ENCODE measurements around the gene PHACTR2. TPM values are rescaled to one million over a fixed set of nuclear protein-coding genes. Genes with fewer than 3 reads are reported as not detected.

Gene PHACTR2
- total and polyA plus RNA-seq, 2 of the 13 experiments (the other 11 are each of a cell fraction or from before 2014, with no cell fraction given) = 11.3 to 28.2 TPM

DNA sequence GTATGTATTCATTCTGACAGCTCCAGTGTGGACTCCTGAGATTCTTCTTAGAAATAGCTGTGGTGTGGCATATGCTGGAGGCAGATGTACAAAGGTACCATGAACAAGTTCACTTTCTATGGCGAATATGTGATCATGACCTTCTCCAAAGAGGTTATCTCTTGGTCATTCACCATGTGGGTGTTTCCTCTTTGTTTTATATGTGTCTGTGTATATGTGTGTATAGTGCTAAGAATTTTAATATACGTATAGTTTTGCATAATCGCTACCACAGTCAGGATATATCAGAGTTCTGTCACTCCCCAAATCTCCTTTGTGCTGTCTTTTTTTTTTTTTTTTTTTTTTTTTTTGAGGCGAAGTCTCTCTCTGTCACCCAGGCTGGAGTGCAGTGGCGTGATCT is 47.1 kb downstream of the PHACTR2 start (continued):
- TF ChIP-seq, protein P1, sequence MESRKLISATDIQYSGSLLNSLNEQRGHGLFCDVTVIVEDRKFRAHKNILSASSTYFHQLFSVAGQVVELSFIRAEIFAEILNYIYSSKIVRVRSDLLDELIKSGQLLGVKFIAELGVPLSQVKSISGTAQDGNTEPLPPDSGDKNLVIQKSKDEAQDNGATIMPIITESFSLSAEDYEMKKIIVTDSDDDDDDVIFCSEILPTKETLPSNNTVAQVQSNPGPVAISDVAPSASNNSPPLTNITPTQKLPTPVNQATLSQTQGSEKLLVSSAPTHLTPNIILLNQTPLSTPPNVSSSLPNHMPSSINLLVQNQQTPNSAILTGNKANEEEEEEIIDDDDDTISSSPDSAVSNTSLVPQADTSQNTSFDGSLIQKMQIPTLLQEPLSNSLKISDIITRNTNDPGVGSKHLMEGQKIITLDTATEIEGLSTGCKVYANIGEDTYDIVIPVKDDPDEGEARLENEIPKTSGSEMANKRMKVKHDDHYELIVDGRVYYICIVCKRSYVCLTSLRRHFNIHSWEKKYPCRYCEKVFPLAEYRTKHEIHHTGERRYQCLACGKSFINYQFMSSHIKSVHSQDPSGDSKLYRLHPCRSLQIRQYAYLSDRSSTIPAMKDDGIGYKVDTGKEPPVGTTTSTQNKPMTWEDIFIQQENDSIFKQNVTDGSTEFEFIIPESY (CRISPR knock-in tag; IDR thresholded peaks at IDR 0.05) = no peak
- no peak for TF ChIP-seq ZNF619 (CRISPR knock-in tag; IDR thresholded peaks at IDR 0.05)

DNA sequence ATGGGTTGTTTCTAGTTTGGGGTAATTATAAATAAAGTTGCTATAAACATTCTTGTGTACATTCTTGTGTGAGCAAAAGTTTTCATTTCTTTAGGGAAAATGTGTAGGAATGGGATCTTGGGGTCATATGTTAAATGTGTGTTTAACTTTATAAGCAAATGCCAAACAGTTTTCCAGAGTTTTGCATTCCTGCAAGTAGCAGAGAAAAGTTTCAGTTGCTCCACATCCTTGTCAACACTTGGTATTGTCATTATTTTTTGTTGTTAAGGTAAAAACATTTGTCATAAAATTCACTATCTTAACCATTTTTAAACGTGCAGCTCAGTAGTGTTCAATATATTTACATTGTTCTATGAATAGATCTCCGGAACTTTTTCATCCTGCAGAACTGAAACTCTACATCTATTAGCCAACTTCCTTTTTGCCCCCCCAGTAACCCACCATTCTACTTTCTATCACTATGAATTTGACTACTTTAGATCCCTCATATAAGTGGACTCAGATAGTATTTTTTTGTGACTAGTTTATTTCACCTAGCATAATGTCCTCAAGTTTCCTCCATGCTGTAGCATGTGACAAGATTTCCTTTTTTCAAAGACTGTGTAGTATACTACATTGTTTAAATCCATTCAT is 48.4 kb downstream of the PHACTR2 start:
- H3K9ac ChIP-seq (ENCODE audit: insufficient read depth, low read depth, low read length) = no peak overlapping the region
- POLR2A ChIA-PET = no interaction called here
- 84% methylated on average over 2 of the region's 2 CpGs for WGBS (ENCODE audit: low lambda C conversion rate)

More for the DNA sequence above, 48.4 kb downstream of the PHACTR2 start:
- Histone ChIP-seq H3K4me2 (ENCODE audit: low read depth, low read length) (no peak overlapping the region), H3K36me3 (replicated peaks in 1 of 2; ENCODE audit: control insufficient read depth in 1 of 2, insufficient read depth in 2 of 2, low read length in 2 of 2) (peaks cover 0 to 2% of the 10 kb centered on the region in 2 experiments; a peak in 2 of 5 replicates), H3K4me3 (replicated peaks in 1 of 3; ENCODE audit: insufficient read depth in 1 of 3, low read depth in 2 of 3, low read length in 3 of 3) (no peak overlapping the region), H2AFZ (ENCODE audit: low read length) (no peak overlapping the region), H3K27ac (ENCODE audit: extremely low read length, insufficient read depth, low read length) (no peak overlapping the region), H3K4me1 (ENCODE audit: insufficient read depth, low read length) (no peaks in the 10 kb centered on the region), H3K27me3 (ENCODE audit: control insufficient read depth in 1 of 2, insufficient read depth in 2 of 2, low read length in 2 of 2) (no peaks in the 10 kb centered on the region), H3K9me3 (ENCODE audit: low read length) (no peaks in the 10 kb centered on the region), H4K20me1 (ENCODE audit: insufficient read depth, low read length) (no peaks in the 10 kb centered on the region), H3K79me2 (ENCODE audit: insufficient read depth, low read length) (no peaks in the 10 kb centered on the region)
- intact Hi-C loops (cut with micrococcal nuclease; ENCODE audit: unreplicated experiment) = loop anchor here (5.0 kb wide), 1 partner anchor 34 kb away; no protein-coding TSS in a partner anchor
- ATAC-seq (no peak), FAIRE-seq (no peak), DNase-seq (ENCODE audit: low spot score) (no peak)
- no TSS peak for BruUV-seq (replicated peaks)
- CTCF ChIA-PET (ENCODE audit: low intra/inter-chr PET ratio, low total read pairs) = no interaction called here
- in situ Hi-C loops (cut with HindIII; ENCODE audit: extremely low pct_ligation_motif_present, low pct_unique_long_range_greater_than_20kb) = no loop called here
- TF ChIP-seq ZNF24 (IDR thresholded peaks at IDR 0.05) (no peak), CENPT (CRISPR knock-in tag; IDR thresholded peaks at IDR 0.05; ENCODE audit: low read depth) (no peak), ZNF7 (CRISPR knock-in tag; IDR thresholded peaks at IDR 0.05) (peak; percentile 67; the same call in 1 of the 2 replicates), PCBP2 (optimal IDR thresholded peaks at IDR 0.05; ENCODE audit: low read depth, low read length, poor library complexity, severe bottlenecking) (no peak), KMT2A (CRISPR knock-in tag; IDR thresholded peaks at IDR 0.05) (no peak), SAFB2 (CRISPR knock-in tag; IDR thresholded peaks at IDR 0.05; ENCODE audit: borderline replicate concordance, low read depth) (no peak), FOXJ3 (CRISPR knock-in tag; IDR thresholded peaks at IDR 0.05; ENCODE audit: borderline replicate concordance) (no peak), HOXA9 (CRISPR knock-in tag; IDR thresholded peaks at IDR 0.05; ENCODE audit: borderline replicate concordance) (no peak)

Data from HepG2 (cell line).